ENCODE measurements around the gene RFWD3. TPM values are rescaled to one million over a fixed set of nuclear protein-coding genes. Genes with fewer than 3 reads are reported as not detected.

Gene RFWD3
- total and polyA plus RNA-seq, 2 of the 13 experiments (the other 11 are each of a cell fraction or from before 2014, with no cell fraction given): 23.4 to 62.6 TPM

DNA sequence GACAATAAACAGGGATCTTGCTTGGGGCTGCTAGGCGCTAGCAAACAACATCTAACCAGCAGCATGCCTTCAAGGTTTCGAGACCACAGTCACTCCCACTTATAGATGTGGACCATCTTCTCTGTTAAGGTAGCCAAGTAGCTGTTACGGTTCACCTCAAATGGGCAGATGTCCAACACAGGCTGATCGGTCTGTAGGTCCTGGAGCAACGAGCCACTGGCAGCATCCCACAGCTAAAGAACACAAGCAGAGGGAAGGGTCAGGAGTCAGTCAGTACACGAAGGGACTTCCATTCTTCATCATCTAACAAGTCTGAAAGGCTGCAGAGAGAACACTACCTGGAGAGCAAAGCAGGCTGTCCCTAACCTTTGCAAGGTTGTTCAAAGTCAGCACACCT lies 42.8 kb downstream of the RFWD3 start (continued):
- TF ChIP-seq RAD51 (IDR thresholded peaks at IDR 0.05; ENCODE audit: borderline replicate concordance): no peak
- no peak for TF ChIP-seq ZSCAN20 (CRISPR knock-in tag; IDR thresholded peaks at IDR 0.05; ENCODE audit: borderline replicate concordance)
- TF ChIP-seq, protein P1, sequence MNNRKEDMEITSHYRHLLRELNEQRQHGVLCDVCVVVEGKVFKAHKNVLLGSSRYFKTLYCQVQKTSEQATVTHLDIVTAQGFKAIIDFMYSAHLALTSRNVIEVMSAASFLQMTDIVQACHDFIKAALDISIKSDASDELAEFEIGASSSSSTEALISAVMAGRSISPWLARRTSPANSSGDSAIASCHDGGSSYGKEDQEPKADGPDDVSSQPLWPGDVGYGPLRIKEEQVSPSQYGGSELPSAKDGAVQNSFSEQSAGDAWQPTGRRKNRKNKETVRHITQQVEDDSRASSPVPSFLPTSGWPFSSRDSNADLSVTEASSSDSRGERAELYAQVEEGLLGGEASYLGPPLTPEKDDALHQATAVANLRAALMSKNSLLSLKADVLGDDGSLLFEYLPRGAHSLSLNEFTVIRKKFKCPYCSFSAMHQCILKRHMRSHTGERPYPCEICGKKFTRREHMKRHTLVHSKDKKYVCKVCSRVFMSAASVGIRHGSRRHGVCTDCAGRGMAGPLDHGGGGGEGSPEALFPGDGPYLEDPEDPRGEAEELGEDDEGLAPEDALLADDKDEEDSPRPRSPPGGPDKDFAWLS (CRISPR knock-in tag; IDR thresholded peaks at IDR 0.05; ENCODE audit: borderline replicate concordance): no peak
- no peak for TF ChIP-seq ZNF558 (CRISPR knock-in tag; IDR thresholded peaks at IDR 0.05; ENCODE audit: borderline replicate concordance)
- no peak for TF ChIP-seq IKZF1 (IDR thresholded peaks at IDR 0.05)

- ChIA-PET CTCF (ENCODE audit: low intra/inter-chr PET ratio, low total read pairs) (interaction anchor here (1.7 kb wide), 1 partner anchor 314 kb away, joined by 7 read pairs; no protein-coding TSS in a partner anchor), POLR2A (interaction anchor here (1.7 kb wide), 1 partner anchor 17 kb away, joined by 7 read pairs; the partner anchor contains the start of gene GLG1)
- Histone ChIP-seq H3K27ac (ENCODE audit: extremely low read length, insufficient read depth, low read length) (no peak overlapping the region), H3K4me2 (ENCODE audit: low read depth, low read length) (no peak overlapping the region), H3K9ac (ENCODE audit: insufficient read depth, low read depth, low read length) (no peak overlapping the region), H2AFZ (ENCODE audit: low read length) (no peak overlapping the region), H3K4me3 (replicated peaks in 1 of 3; ENCODE audit: insufficient read depth in 1 of 3, low read depth in 2 of 3, low read length in 3 of 3) (no peak overlapping the region), H3K79me2 (ENCODE audit: insufficient read depth, low read length) (no peaks in the 10 kb centered on the region), H3K27me3 (ENCODE audit: control insufficient read depth in 1 of 2, insufficient read depth in 2 of 2, low read length in 2 of 2) (no peaks in the 10 kb centered on the region), H3K9me3 (ENCODE audit: low read length) (no peaks in the 10 kb centered on the region), H3K36me3 (replicated peaks in 1 of 2; ENCODE audit: control insufficient read depth in 1 of 2, insufficient read depth in 2 of 2, low read length in 2 of 2) (peaks cover 33 to 72% of the 10 kb centered on the region in 2 experiments), H4K20me1 (ENCODE audit: insufficient read depth, low read length) (peaks cover 3% of the 10 kb centered on the region; the same call in 1 of the 2 replicates), H3K4me1 (ENCODE audit: insufficient read depth, low read length) (no peaks in the 10 kb centered on the region)
- 67% methylated on average over 4 of the region's 4 CpGs for WGBS (ENCODE audit: low lambda C conversion rate)
- ATAC-seq: peak; percentile 61
- BruUV-seq (replicated peaks): no TSS peak
- intact Hi-C loops (cut with micrococcal nuclease; ENCODE audit: unreplicated experiment): loop anchor here (5.0 kb wide), 1 partner anchor 146 kb away; no protein-coding TSS in a partner anchor
- DNase-seq (ENCODE audit: low spot score): peak; percentile 55
- FAIRE-seq: peak; percentile 58
- in situ Hi-C loops (cut with HindIII; ENCODE audit: extremely low pct_ligation_motif_present, low pct_unique_long_range_greater_than_20kb): loop anchor here (10.0 kb wide), 1 partner anchor 309 kb away; no protein-coding TSS in a partner anchor
- TF ChIP-seq ZNF383 (CRISPR knock-in tag; IDR thresholded peaks at IDR 0.05; ENCODE audit: borderline replicate concordance): no peak
- TF ChIP-seq GATAD2A (CRISPR knock-in tag; IDR thresholded peaks at IDR 0.05): 0 out of 2 replicates have a peak, but pooled peaks have one; percentile 32
- TF ChIP-seq NR2C2 (CRISPR knock-in tag; IDR thresholded peaks at IDR 0.05; ENCODE audit: borderline replicate concordance): 0 out of 2 replicates have a peak, but pooled peaks have one; percentile 24
- TF ChIP-seq DRAP1 (CRISPR knock-in tag; IDR thresholded peaks at IDR 0.05): 0 out of 2 replicates have a peak, but pooled peaks have one; percentile 19
- TF ChIP-seq ZNF430 (CRISPR knock-in tag; IDR thresholded peaks at IDR 0.05): no peak
- no peak for TF ChIP-seq CREB3 (CRISPR knock-in tag; IDR thresholded peaks at IDR 0.05)
- no peak for TF ChIP-seq ZNF589 (CRISPR knock-in tag; conservative IDR thresholded peaks at IDR 0.05)
- TF ChIP-seq STAG1 (CRISPR knock-in tag; IDR thresholded peaks at IDR 0.05): peak; percentile 88
- peak; percentile 63; the same call in 1 of the 2 replicates for TF ChIP-seq SMC3 (IDR thresholded peaks at IDR 0.05; ENCODE audit: low read length)
- peak; percentile 48 for TF ChIP-seq RBM22 (optimal IDR thresholded peaks at IDR 0.05; ENCODE audit: low read length)
- no peak for TF ChIP-seq ZNF282 (IDR thresholded peaks at IDR 0.05; ENCODE audit: partially characterized antibody)
- peak; percentile 73 for TF ChIP-seq RAD21 (CRISPR knock-in tag; IDR thresholded peaks at IDR 0.05)
Observed at GRCh38 chr16:74623214-74623838, 43.4 kb downstream of the RFWD3 start.

Data from HepG2 (cell line).